ENCODE measurements around the gene SH2B2.
A peak's percentile ranks its signal among the peaks of the same experiment; 100 is the strongest.

Gene SH2B2

DNA sequence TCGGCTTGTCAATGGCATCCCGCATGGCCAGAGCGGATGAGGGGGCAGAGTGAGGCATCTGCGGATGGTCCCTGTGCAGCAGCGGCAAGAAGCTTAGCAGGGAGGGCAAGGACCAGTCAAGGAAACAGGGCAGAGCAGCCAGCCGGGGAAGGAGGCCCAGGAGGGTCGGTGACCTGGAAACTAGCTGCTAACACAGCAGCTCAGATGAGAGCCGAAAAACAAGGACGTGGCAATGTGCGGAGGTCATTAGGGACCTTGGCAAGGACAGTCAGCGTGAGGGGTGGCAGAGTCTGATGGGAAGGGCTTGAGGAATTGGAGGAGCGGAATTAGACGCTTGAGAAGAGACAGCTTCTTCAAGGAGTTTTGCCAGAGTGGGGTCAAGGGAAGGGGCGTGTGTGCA, 20.1 kb upstream of the SH2B2 start:
- ATAC-seq (ENCODE audit: insufficient read depth, low read depth) (no peak), DNase-seq (no peak)
- Histone ChIP-seq H3K79me2 (ENCODE audit: insufficient read depth, low read length) (no peaks in the 10 kb centered on the region), H3K4me1 (ENCODE audit: insufficient read depth, low read length) (no peaks in the 10 kb centered on the region), H3K27me3 (ENCODE audit: insufficient read depth, low read length, poor library complexity) (no peaks in the 10 kb centered on the region), H3K9me3 (ENCODE audit: insufficient read depth, low read length, severe bottlenecking) (no peaks in the 10 kb centered on the region), H3K36me3 (ENCODE audit: insufficient read depth, low read length) (no peaks in the 10 kb centered on the region), H4K20me1 (ENCODE audit: insufficient read depth, low read length) (peaks cover 7% of the 10 kb centered on the region), H3K9ac (ENCODE audit: low read depth, low read length) (no peak overlapping the region), H2AFZ (ENCODE audit: low read depth, low read length) (no peak overlapping the region), H3K4me2 (ENCODE audit: insufficient read depth, low read length) (no peak overlapping the region), H3K4me3 (ENCODE audit: low read depth in 1 of 2, low read length in 2 of 2) (no peak overlapping the region), H3K27ac (ENCODE audit: low read length) (no peak overlapping the region)
- TF ChIP-seq, protein P1, sequence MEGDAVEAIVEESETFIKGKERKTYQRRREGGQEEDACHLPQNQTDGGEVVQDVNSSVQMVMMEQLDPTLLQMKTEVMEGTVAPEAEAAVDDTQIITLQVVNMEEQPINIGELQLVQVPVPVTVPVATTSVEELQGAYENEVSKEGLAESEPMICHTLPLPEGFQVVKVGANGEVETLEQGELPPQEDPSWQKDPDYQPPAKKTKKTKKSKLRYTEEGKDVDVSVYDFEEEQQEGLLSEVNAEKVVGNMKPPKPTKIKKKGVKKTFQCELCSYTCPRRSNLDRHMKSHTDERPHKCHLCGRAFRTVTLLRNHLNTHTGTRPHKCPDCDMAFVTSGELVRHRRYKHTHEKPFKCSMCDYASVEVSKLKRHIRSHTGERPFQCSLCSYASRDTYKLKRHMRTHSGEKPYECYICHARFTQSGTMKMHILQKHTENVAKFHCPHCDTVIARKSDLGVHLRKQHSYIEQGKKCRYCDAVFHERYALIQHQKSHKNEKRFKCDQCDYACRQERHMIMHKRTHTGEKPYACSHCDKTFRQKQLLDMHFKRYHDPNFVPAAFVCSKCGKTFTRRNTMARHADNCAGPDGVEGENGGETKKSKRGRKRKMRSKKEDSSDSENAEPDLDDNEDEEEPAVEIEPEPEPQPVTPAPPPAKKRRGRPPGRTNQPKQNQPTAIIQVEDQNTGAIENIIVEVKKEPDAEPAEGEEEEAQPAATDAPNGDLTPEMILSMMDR (IDR thresholded peaks at IDR 0.05; ENCODE audit: borderline replicate concordance, extremely low read depth, low read length, poor library complexity, severe bottlenecking), result no peak
- TF ChIP-seq EZH2 (IDR thresholded peaks at IDR 0.05; ENCODE audit: borderline replicate concordance, low read depth, low read length, severe bottlenecking), result no peak

DNA sequence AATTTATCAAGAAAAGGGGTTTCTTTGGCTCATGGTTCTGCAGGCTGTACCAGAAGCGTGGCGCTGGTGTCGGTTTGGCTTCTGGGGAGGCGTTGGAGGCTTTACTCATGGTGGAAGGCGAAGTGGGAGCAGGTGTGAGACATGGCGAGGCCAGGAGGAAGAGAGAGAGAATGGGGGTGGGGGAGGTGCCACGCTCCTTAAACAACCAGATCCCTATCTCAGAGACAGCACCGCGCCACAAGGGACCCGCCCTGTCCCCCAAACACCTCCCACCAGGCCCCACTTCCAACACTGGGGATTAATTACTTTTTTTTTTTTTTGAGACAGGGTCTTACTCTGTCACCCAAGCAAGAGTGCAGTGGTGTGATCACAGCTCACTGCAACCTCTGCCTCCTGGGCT, 18.0 kb upstream of the SH2B2 start:
- Histone ChIP-seq H2AFZ (ENCODE audit: low read depth, low read length) (no peak overlapping the region), H3K9me3 (ENCODE audit: insufficient read depth, low read length, severe bottlenecking) (no peaks in the 10 kb centered on the region), H3K27ac (ENCODE audit: low read length) (no peak overlapping the region), H3K36me3 (ENCODE audit: insufficient read depth, low read length) (no peaks in the 10 kb centered on the region), H3K27me3 (ENCODE audit: insufficient read depth, low read length, poor library complexity) (no peaks in the 10 kb centered on the region), H3K9ac (ENCODE audit: low read depth, low read length) (no peak overlapping the region), H3K4me3 (ENCODE audit: low read depth in 1 of 2, low read length in 2 of 2) (no peak overlapping the region), H3K4me2 (ENCODE audit: insufficient read depth, low read length) (no peak overlapping the region), H4K20me1 (ENCODE audit: insufficient read depth, low read length) (peaks cover 15% of the 10 kb centered on the region), H3K79me2 (ENCODE audit: insufficient read depth, low read length) (no peaks in the 10 kb centered on the region), H3K4me1 (ENCODE audit: insufficient read depth, low read length) (no peaks in the 10 kb centered on the region)
- DNase-seq (peak; percentile 24), ATAC-seq (ENCODE audit: insufficient read depth, low read depth) (no peak)
- TF ChIP-seq, protein P1 (IDR thresholded peaks at IDR 0.05; ENCODE audit: borderline replicate concordance, extremely low read depth, low read length, poor library complexity, severe bottlenecking), result no peak
- TF ChIP-seq EZH2 (IDR thresholded peaks at IDR 0.05; ENCODE audit: borderline replicate concordance, low read depth, low read length, severe bottlenecking), result no peak

DNA sequence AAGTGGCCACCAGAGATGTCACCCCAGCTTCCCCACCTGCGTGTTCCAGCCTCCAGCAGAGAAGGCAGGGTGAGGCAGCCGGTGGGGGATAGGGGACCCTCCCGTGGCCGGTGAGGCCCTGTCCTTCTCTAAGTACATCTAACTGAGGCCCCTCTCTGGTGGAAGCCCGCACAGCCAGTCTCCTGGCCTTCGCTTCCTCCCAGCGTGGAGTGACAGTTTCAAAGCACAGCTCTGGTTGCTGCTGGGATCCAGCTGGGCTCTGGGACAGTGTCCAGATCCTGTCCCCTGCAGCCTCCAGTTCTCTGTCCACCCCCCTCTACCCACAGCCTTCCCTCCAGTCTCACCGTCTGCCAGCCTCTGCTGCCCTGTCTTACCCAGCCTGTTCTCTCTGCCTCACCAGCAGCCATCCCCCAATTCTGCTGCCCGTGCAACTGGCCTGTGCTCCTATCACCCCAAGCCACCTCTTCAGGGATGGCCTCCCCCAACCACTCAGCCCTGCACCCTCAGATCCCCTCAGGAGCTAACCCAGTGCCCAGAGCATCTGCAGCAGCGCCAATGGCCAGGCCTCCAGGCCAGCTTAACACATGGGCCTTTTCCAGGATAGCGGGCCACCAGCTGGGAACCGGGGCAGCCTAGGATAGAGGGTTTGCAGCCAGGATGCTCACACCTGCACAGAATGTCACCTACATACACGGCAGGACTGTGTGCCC, 16.3 kb upstream of the SH2B2 start:
- Histone ChIP-seq H3K79me2 (ENCODE audit: insufficient read depth, low read length) (no peaks in the 10 kb centered on the region), H3K27me3 (ENCODE audit: insufficient read depth, low read length, poor library complexity) (no peaks in the 10 kb centered on the region), H2AFZ (ENCODE audit: low read depth, low read length) (no peak overlapping the region), H3K4me2 (ENCODE audit: insufficient read depth, low read length) (no peak overlapping the region), H3K4me3 (ENCODE audit: low read depth in 1 of 2, low read length in 2 of 2) (no peak overlapping the region), H3K9me3 (ENCODE audit: insufficient read depth, low read length, severe bottlenecking) (no peaks in the 10 kb centered on the region), H4K20me1 (ENCODE audit: insufficient read depth, low read length) (peaks cover 15% of the 10 kb centered on the region), H3K4me1 (ENCODE audit: insufficient read depth, low read length) (no peaks in the 10 kb centered on the region), H3K9ac (ENCODE audit: low read depth, low read length) (no peak overlapping the region), H3K36me3 (ENCODE audit: insufficient read depth, low read length) (no peaks in the 10 kb centered on the region), H3K27ac (ENCODE audit: low read length) (no peak overlapping the region)
- DNase-seq (no peak), ATAC-seq (ENCODE audit: insufficient read depth, low read depth) (no peak)
- TF ChIP-seq EZH2 (IDR thresholded peaks at IDR 0.05; ENCODE audit: borderline replicate concordance, low read depth, low read length, severe bottlenecking), result no peak
- TF ChIP-seq, protein P1 (IDR thresholded peaks at IDR 0.05; ENCODE audit: borderline replicate concordance, extremely low read depth, low read length, poor library complexity, severe bottlenecking), result no peak

Data from DND-41 (cell line).